SK-N-SH treated with all-trans-retinoic acid at 6 μM for 48 hours (cell line): ENCODE measurements around the gene CALN1.

Experiments
- ATAC-seq: fragments of 200-7000 bp; cut with Tn5 transposase; 3 replicates; pipeline ENCODE4 v1.9.1; 2020; ENCODE audit warnings: mild to moderate bottlenecking, moderate library complexity
- BACH2 ChIP-seq: fragments of 250-450 bp; sonication (Bioruptor Pico); IDR thresholded peaks from 2 replicates; pipeline ENCODE4 v1.9.0; 2021; ENCODE audit warnings: mild to moderate bottlenecking, borderline replicate concordance
- CSDC2 ChIP-seq: fragments of 250-450 bp; sonication (Bioruptor Pico); IDR thresholded peaks from 2 replicates; pipeline ENCODE4 v1.5.0; 2020; ENCODE audit warnings: mild to moderate bottlenecking, moderate library complexity
- ESRRG ChIP-seq: fragments of 250-450 bp; sonication (Bioruptor Pico); IDR thresholded peaks from 2 replicates; pipeline ENCODE4 v1.6.1; 2021; ENCODE audit warnings: mild to moderate bottlenecking
- GLIS3 ChIP-seq: fragments of 250-450 bp; sonication (Bioruptor Pico); IDR thresholded peaks from 2 replicates; pipeline ENCODE4 v1.5.0; 2020; ENCODE audit warnings: mild to moderate bottlenecking, moderate library complexity
- ISL1 ChIP-seq: fragments of 250-450 bp; sonication (Bioruptor Pico); IDR thresholded peaks from 2 replicates; pipeline ENCODE4 v2.1.2; 2022; ENCODE audit warnings: mild to moderate bottlenecking, moderate library complexity
- OSR1 ChIP-seq: fragments of 250-450 bp; sonication (Bioruptor Pico); IDR thresholded peaks from 2 replicates; pipeline ENCODE4 v1.8.0; 2022; ENCODE audit warnings: moderate library complexity, mild to moderate bottlenecking, inconsistent platforms
- POU6F1 ChIP-seq: fragments of 250-450 bp; sonication (Bioruptor Pico); IDR thresholded peaks from 2 replicates; pipeline ENCODE4 v1.8.0; 2021; ENCODE audit warnings: low read depth, mild to moderate bottlenecking, moderate library complexity, borderline replicate concordance
- PPARA ChIP-seq: fragments of 250-450 bp; sonication (Bioruptor Pico); IDR thresholded peaks from 2 replicates; pipeline ENCODE4 v1.5.0; 2020; ENCODE audit warnings: mild to moderate bottlenecking, borderline replicate concordance
- SNAI2 ChIP-seq: fragments of 250-450 bp; sonication (Bioruptor Pico); IDR thresholded peaks from 2 replicates; pipeline ENCODE4 v1.5.0; 2020; ENCODE audit warnings: mild to moderate bottlenecking, moderate library complexity
- TCF4 ChIP-seq: fragments of 250-450 bp; sonication (Bioruptor Pico); IDR thresholded peaks from 2 replicates; pipeline ENCODE4 v1.8.0; 2021; ENCODE audit warnings: mild to moderate bottlenecking, moderate library complexity, borderline replicate concordance
- TOX ChIP-seq: fragments of 250-450 bp; sonication (Bioruptor Pico); IDR thresholded peaks from 2 replicates; pipeline ENCODE4 v1.8.0; 2021; ENCODE audit warnings: mild to moderate bottlenecking, moderate library complexity, borderline replicate concordance
- ZC3H10 ChIP-seq: fragments of 250-450 bp; sonication (Bioruptor Pico); IDR thresholded peaks from 2 replicates; pipeline ENCODE4 v1.5.1; 2021; ENCODE audit warnings: mild to moderate bottlenecking, moderate library complexity
- ZFP3 ChIP-seq: fragments of 250-450 bp; sonication (Bioruptor Pico); IDR thresholded peaks from 2 replicates; pipeline ENCODE4 v1.5.0; 2020; ENCODE audit warnings: mild to moderate bottlenecking, moderate library complexity
- ZFP30 ChIP-seq: fragments of 450-650 bp; formaldehyde crosslinking; IDR thresholded peaks from 2 replicates; pipeline ENCODE4 v1.5.0; 2022; ENCODE audit warnings: mild to moderate bottlenecking, moderate library complexity
- ZNF565 ChIP-seq: fragments of 450-650 bp; formaldehyde crosslinking; conservative IDR thresholded peaks from 2 replicates; pipeline ENCODE4 v1.5.0; 2020; ENCODE audit warnings: low read depth, mild to moderate bottlenecking, moderate library complexity
- ZNF70 ChIP-seq: fragments of 450-650 bp; formaldehyde crosslinking; IDR thresholded peaks from 2 replicates; pipeline ENCODE4 v1.5.0; 2020; ENCODE audit warnings: mild to moderate bottlenecking, moderate library complexity
- ZNF8 ChIP-seq: fragments of 450-650 bp; formaldehyde crosslinking; IDR thresholded peaks from 2 replicates; pipeline ENCODE4 v1.5.0; 2020; ENCODE audit warnings: mild to moderate bottlenecking, moderate library complexity
- TF ChIP-seq, protein P1 (sequence below): fragments of 250-450 bp; sonication (Bioruptor Pico); IDR thresholded peaks from 2 replicates; pipeline ENCODE4 v1.8.0; 2020; ENCODE audit warnings: mild to moderate bottlenecking, moderate library complexity, borderline replicate concordance
- TF ChIP-seq, protein P2 (sequence below): fragments of 250-450 bp; sonication (Bioruptor Pico); IDR thresholded peaks from 2 replicates; pipeline ENCODE4 v1.5.0; 2020; ENCODE audit warnings: mild to moderate bottlenecking, moderate library complexity
- TF ChIP-seq, protein P3 (sequence below): fragments of 250-450 bp; sonication (Bioruptor Pico); IDR thresholded peaks from 2 replicates; pipeline ENCODE4 v1.5.1; 2021; ENCODE audit warnings: mild to moderate bottlenecking, moderate library complexity

CALN1 gene

GRCh38 chr7:71846160-71846559, 566.0 kb downstream of the CALN1 start:
- ATAC-seq, result no peak
- TF ChIP-seq PPARA (CRISPR knock-in tag), result no peak
- TF ChIP-seq ZFP3 (CRISPR knock-in tag), result no peak
- no peak for TF ChIP-seq ZNF8 (CRISPR knock-in tag)
- TF ChIP-seq GLIS3, result no peak
- TF ChIP-seq POU6F1, result no peak
- no peak for TF ChIP-seq ZFP30 (CRISPR knock-in tag)
- TF ChIP-seq TCF4 (CRISPR knock-in tag), result no peak
- no peak for TF ChIP-seq ZC3H10 (CRISPR knock-in tag)

DNA sequence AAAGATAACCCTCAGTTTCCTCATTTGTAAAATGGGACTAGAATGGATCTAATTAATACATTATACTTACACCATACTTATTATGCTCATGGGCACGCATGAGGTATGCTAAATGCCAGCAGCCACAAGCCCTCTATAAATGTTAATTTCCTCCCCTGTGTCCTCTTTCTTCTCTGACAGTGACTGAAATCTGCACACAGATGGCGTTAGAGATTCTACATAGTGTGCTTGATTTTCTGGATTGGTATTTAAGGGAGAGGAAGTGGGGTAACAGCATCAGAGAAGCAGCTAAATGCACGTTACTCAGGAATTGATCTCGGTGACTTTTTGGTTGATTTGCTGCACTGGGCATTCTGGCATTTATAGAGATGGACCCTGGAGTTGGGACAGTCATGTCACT, 568.5 kb downstream of the CALN1 start:
- no peak for ATAC-seq
- TF ChIP-seq SNAI2 (CRISPR knock-in tag), result no peak
- TF ChIP-seq, protein P1, sequence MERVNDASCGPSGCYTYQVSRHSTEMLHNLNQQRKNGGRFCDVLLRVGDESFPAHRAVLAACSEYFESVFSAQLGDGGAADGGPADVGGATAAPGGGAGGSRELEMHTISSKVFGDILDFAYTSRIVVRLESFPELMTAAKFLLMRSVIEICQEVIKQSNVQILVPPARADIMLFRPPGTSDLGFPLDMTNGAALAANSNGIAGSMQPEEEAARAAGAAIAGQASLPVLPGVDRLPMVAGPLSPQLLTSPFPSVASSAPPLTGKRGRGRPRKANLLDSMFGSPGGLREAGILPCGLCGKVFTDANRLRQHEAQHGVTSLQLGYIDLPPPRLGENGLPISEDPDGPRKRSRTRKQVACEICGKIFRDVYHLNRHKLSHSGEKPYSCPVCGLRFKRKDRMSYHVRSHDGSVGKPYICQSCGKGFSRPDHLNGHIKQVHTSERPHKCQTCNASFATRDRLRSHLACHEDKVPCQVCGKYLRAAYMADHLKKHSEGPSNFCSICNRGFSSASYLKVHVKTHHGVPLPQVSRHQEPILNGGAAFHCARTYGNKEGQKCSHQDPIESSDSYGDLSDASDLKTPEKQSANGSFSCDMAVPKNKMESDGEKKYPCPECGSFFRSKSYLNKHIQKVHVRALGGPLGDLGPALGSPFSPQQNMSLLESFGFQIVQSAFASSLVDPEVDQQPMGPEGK, result no peak
- TF ChIP-seq, protein P2, sequence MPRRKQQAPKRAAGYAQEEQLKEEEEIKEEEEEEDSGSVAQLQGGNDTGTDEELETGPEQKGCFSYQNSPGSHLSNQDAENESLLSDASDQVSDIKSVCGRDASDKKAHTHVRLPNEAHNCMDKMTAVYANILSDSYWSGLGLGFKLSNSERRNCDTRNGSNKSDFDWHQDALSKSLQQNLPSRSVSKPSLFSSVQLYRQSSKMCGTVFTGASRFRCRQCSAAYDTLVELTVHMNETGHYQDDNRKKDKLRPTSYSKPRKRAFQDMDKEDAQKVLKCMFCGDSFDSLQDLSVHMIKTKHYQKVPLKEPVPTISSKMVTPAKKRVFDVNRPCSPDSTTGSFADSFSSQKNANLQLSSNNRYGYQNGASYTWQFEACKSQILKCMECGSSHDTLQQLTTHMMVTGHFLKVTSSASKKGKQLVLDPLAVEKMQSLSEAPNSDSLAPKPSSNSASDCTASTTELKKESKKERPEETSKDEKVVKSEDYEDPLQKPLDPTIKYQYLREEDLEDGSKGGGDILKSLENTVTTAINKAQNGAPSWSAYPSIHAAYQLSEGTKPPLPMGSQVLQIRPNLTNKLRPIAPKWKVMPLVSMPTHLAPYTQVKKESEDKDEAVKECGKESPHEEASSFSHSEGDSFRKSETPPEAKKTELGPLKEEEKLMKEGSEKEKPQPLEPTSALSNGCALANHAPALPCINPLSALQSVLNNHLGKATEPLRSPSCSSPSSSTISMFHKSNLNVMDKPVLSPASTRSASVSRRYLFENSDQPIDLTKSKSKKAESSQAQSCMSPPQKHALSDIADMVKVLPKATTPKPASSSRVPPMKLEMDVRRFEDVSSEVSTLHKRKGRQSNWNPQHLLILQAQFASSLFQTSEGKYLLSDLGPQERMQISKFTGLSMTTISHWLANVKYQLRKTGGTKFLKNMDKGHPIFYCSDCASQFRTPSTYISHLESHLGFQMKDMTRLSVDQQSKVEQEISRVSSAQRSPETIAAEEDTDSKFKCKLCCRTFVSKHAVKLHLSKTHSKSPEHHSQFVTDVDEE (CRISPR knock-in tag), result no peak
- TF ChIP-seq TCF4 (CRISPR knock-in tag), result no peak
- TF ChIP-seq ISL1 (CRISPR knock-in tag), result no peak
- no peak for TF ChIP-seq ZC3H10 (CRISPR knock-in tag)
- no peak for TF ChIP-seq POU6F1
- no peak for TF ChIP-seq CSDC2 (CRISPR knock-in tag)
- TF ChIP-seq ESRRG (CRISPR knock-in tag), result no peak
- no peak for TF ChIP-seq TOX (CRISPR knock-in tag)
- TF ChIP-seq, protein P3, sequence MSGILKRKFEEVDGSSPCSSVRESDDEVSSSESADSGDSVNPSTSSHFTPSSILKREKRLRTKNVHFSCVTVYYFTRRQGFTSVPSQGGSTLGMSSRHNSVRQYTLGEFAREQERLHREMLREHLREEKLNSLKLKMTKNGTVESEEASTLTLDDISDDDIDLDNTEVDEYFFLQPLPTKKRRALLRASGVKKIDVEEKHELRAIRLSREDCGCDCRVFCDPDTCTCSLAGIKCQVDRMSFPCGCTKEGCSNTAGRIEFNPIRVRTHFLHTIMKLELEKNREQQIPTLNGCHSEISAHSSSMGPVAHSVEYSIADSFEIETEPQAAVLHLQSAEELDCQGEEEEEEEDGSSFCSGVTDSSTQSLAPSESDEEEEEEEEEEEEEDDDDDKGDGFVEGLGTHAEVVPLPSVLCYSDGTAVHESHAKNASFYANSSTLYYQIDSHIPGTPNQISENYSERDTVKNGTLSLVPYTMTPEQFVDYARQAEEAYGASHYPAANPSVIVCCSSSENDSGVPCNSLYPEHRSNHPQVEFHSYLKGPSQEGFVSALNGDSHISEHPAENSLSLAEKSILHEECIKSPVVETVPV, result no peak
- TF ChIP-seq ZNF565, result no peak
- TF ChIP-seq, all 23 proteins: peak for 0

- ATAC-seq, result no peak
- TF ChIP-seq GLIS3 (no peak), ISL1 (CRISPR knock-in tag) (no peak), BACH2 (CRISPR knock-in tag) (no peak), ZC3H10 (CRISPR knock-in tag) (no peak), ZNF70 (CRISPR knock-in tag) (no peak), PPARA (CRISPR knock-in tag) (no peak), TCF4 (CRISPR knock-in tag) (no peak), OSR1 (CRISPR knock-in tag) (no peak), ZFP30 (CRISPR knock-in tag) (no peak), CSDC2 (CRISPR knock-in tag) (no peak), ZNF565 (no peak), SNAI2 (CRISPR knock-in tag) (no peak), ESRRG (CRISPR knock-in tag) (no peak)
- TF ChIP-seq, protein P1, result no peak
- TF ChIP-seq, protein P2 (CRISPR knock-in tag), result no peak
- TF ChIP-seq, protein P3, result no peak
These were observed 569.4 kb downstream of the CALN1 start for GRCh38 chr7:71842786-71843185.
